CD1c-positive myeloid dendritic cell (primary cell): ENCODE results near the gene BCAR1.
"Not testable (repeated sequence)": the region's sequence is repeated elsewhere in the genome, so short reads cannot be mapped to it uniquely, and the experiment has no call there.

Experiments
- DNase-seq: peaks from one replicate; pipeline ENCODE4 v3.0.0-alpha.2; 2016; ENCODE audit errors: extremely low spot score

Gene BCAR1

DNA sequence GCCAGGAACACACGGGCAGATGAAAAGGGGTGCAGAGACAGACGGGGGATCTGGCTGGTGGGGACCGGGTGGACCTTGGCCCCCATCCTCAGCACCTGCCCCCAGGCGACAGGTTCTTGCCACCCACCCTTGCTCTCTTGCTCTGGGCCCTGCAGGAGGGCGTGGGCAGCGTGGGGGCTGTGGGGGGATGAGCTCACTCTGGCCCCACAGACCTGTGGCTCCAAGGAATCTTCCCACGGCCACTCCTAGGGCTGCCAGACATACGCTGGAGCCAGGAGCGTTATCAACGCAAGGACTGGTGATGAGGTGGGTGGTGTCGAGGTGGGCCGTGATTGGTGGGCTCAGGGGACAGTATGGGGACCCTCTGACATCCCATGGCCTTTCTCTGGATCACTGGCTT is 26.3 kb downstream of the BCAR1 start:
- no peak for DNase-seq

DNA sequence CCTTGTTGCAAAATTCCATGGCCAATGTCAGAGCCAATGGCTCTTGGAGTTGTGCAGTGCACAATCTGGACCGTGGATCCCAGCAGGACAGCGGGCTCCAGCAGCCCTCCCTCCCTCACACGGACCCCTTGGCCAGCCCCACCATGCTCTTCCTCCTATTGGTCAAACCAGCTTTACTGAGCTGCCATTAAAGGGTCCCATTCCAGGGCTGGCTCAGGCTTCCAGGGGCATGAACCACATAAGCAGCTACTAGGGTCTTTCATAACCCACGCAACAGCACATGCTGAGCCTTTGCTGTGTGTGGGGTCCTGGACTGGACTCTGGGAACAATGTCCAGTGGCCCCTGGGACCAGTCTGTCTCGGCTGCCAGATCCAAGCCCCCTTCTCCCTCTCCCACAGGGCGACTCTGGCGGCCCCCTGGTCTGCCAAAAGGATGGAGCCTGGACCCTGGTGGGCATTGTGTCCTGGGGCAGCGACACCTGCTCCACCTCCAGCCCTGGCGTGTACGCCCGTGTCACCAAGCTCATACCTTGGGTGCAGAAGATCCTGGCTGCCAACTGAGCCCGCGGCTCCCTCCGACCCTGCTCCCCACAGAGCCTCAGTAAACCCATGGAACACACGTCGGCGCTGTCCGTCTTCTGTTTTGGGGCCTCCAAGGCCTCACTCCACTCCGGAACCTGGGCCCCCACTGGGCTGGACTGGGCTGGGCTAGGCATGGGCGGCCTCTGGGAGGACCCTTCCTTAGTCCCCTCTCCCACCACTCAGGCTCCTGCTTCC is 26.9 kb downstream of the BCAR1 start:
- no peak for DNase-seq

DNA sequence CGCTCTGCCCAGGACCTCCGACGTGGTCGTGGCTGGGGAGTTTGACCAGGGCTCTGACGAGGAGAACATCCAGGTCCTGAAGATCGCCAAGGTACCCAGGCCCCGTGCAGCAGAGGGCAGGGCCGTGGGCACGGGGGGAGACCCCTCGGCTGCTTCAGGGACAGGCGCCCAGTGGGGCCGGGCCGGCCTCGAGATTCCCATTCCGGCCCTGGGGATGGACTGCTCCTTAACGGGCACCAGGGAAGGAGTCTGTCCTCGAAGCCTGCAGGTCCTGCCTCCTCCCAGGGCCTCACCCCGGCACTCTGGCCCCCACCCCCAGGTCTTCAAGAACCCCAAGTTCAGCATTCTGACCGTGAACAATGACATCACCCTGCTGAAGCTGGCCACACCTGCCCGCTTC is 28.3 kb downstream of the BCAR1 start:
- not testable (repeated sequence) for DNase-seq

DNA sequence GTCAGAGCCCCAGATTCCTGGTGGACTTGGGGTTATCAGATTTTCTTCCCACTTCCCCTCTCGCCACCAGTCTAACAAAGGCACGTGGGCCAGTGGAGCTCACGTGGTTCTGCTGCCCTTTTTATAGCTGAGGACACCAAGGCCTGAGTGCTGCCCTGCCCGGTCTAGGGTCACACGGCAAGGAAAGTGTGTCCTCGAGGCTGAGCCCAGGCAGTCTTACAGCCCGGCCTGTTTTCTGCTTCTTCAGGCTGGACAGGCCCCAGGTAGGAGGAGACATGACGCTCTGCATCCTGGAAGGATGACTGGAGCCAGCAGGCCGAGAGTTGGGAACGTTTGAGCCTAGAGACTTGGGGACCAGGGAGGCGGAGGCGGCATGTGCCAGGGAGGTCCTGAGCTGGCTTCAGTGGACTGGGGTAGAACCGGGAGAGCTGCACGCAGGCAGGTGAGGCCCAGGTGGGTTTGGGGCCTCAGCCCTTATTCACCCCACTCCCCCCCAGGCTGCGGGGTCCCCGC is 29.1 kb downstream of the BCAR1 start:
- peak; percentile 38 for DNase-seq

DNA sequence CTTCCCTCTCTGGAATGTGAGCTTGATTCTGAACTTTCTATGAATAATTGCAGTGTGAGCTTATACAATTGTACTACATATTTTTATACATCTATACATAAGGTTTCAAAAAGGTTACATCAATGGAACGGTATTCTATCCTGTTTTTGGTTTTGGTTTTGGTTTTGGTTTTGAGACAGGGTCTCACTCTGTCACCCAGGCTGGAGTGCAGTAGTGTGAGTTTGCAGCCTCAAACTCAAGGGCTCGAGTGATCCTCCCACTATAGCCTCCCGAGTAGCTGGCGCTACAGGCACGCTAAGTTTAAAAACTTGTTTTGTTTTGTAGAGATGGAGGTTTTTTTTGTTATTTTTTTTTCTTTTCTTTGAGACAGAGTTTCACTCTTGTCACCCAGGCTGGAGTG is 31.6 kb downstream of the BCAR1 start:
- no peak for DNase-seq

DNA sequence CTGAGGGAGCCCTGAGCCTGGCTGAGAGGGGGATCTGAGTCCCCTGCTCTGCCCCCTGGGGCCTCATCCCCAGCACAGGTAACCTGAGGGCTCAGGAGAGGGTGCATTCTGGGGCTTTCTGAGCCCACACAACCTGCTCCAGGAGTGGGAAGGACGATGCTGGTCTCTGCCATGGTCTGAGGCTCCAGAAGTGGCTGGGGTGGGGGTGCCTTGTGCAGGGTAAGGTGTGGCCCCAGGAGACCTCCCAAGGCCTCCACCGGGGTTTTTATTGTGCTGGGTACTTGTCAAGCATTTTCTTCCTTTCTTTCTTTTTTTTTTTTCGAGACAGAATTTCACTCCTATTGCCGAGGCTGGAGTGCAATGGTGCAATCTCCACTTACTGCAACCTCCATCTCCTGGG is 32.3 kb downstream of the BCAR1 start:
- DNase-seq, result no peak

DNA sequence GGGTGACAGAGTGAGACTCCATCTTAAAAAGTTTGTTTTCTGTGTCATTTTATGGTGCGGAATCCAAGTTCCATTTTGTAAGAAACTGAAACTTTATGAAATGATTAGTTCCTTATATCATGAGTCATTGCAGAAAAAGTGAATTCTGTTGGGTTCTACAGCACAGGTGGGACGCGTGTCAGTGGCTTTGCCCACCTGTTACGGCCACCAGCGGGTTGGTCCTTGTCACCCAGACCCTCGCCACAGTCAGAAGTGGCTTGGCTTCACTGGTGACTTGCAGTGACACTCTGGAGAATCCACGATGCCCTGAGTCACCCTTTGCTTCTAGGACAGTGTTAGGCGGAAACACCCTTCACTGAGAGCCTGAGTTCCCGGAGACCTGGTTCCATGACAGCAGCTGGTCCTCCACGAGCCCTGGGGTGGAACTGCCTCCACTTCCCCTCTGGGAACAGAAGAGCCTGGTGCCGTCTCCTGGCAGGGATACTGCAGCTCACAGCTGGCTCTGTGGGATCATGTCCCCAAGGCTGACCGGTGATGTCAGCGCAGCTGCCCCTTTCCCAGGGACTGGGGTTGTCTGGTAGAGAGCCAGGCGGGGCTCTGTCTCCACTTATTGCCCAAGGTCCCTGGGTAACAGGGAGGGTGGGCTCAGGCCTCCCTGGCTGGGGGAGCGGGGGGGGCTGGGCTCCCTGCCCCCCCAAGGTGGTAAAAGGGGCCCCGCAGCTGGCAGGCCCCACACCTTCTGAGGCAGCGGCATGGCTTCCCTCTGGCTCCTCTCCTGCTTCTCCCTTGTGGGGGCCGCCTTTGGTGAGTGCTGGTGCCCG is 33.0 kb downstream of the BCAR1 start, which contains the start of gene CTRB1:
TSS of gene CTRB1 (plus strand) at position 733 of the 821 bp plus-strand sequence. CDS start at position 753, 20 bp downstream.
- DNase-seq, result no peak

DNA sequence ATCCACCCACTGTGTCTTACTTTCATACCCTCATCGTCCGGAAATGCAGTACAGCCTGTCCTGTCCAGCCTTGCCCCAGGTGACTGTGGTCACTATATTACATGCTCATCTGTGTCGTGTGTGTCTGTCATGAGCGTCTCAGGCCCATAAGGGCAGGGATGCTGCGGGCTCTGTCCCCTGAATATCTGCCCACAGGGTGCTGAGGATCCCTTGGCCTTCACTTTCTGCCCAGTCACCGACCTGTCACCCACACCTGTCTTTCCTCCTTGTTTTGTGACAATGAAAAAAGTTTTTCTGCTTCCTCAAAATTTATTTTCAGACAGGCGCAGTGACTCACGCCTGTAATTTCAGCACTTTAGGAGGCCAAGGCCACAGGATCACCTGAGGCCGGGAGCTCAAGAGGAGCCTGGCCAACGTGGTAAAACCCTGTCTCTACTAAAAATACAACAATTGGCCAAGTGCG is 34.0 kb downstream of the BCAR1 start:
- DNase-seq, result no peak

DNA sequence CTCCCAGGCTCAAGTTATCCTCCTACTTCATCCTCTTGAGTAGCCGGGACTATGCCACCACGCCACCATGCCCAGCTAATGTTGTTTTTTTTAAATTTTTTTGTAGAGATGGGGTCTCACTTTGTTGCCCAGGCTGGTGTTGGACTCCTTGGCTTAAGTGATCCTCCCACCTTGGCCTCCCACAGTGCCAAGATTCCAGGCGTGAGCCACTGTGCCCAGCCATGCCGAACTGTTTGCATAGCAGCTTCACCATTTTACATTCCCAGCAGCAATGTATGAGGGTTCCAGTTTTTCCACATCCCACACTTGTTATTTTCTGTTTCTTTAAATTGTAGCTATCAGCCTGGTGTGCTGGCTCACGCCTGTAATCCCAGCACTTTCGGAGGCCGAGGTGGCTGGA is 34.8 kb downstream of the BCAR1 start:
- DNase-seq, result no peak

DNA sequence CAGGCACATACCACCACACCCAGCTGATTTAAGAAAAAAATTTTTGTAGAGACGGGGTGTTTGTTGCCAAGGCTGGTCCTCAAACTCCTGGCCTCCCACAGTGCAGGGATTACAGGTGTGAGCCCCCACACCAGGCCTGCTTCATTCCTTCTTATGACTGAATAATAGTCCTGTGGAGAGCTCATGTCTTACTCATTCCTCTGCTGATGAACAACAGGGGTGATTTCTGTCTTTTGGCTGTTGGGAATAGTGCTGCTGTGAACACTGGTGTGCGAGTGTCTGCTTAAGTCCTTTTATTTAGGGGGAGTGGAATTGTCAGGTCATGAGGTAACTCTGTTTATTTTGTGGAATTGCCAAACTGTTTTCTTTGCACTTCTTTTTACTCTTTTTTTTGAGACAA is 35.3 kb downstream of the BCAR1 start:
- DNase-seq, result no peak

DNA sequence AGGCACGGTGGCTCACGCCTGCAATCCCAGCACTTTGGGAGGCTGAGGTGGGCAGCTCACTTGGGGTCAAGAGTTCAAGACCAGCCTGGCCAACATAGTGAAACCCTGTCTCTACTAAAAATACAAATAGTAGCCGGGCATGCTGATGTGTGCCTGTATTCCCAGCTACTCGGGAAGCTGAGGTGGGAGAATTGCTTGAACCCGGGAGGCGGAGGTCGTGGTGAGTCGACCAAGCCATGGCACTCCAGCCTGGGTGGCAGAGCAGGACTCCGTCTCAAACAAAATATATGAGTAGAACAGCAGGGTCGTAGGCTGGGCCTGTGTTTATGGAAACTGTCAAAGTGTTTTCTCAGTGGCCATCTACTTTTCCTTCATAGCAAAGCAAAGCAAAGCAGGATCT is 40.1 kb downstream of the BCAR1 start:
- DNase-seq, result not testable (repeated sequence)

DNA sequence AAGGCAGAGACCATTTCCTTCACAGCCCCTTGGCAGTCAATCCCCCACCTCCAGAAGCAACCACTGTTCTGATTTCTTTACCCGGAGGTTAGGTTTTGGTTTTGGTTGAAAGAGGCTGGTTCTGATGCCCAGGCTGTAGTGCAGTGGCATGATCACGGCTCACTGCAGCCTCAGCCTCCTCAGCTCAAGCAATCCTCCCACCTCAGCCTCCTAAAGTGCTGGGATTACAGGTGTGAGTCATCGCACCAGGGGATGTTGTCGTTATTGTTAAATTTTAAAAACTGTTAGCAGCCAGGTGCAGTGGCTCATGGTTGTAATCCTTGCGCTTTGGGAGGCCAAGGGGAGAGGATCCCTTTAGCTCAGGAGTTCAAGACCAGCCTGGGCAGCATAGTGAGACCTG is 41.5 kb downstream of the BCAR1 start:
- DNase-seq, result no peak

DNA sequence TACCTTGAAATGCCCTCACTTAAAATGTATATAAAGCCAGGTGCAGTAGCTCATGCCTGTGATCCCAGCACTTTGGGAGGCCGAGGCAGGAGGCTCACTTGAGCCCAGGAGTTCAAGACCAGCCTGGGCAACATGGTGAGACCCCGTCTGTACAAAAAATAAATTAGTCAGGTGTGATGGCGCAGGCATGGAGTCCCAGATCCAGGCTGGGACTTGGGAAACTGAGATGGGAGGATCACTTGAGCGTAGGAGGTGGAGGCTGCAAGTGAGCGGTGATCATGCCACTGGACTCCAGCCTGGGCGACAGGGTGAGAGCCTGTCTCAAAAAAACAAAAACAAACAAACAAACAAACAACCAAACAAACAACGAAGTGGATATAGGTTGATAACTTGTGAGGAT is 41.9 kb downstream of the BCAR1 start:
- DNase-seq, result not testable (repeated sequence)

DNA sequence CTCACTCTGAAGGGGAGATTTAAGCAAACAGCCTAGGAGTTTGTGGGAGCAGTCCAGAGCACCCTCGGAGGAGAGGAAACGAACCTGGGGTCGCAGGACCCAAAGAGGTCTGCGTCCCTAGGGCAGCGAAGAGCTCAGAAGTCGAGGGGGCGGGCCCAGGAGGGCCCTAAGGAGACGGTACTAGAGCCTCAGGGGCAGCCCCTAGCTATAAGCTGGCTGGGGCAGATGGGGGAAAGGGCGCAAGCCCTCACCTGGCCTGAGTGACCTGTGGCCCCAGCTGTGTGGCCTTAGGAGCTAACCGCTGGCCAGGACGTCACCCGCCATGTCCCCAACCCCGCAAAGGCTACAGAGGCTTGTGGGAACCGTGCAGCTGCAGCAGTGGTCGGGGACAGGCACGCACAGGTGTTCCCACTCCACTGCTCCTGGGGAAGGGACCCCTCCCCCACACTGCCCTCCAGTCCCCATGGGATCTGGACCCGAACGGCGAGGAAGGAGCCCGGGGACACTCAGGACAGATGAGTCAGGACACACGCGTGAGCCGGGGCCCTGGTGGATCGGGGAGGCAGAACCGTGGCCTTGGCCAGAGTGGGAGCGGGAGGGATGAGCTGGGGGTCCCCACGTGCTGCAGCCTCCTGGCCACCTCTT is 42.4 kb downstream of the BCAR1 start:
- DNase-seq, result no peak

DNA sequence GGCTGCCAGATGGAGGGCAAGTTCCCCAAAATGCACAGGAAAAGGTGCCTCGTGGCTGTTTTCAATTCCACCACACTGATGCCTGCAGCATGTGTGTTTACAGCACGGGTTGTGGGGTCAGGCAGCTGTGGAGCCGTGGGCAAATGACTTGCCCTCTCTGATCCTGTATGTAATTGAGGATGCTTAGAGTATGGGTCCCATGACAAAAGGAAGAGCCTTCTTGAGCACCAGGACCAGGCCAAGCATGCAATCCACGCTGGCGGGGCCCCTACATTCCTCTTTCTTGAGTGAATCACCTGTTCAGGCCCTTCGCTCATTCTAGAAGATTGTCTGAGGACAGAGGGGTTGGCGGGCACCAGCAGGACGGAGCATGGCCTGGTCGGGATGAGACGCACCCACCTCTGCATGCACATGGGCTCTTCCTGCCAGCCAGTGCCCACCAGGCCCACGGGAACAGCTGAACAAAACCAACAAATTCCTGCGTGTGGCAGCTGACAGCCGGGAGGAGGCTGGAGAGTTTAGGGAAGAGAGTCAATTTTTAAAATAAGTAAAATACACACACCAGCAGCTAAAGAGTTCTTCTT is 43.1 kb downstream of the BCAR1 start:
- DNase-seq, result no peak

DNA sequence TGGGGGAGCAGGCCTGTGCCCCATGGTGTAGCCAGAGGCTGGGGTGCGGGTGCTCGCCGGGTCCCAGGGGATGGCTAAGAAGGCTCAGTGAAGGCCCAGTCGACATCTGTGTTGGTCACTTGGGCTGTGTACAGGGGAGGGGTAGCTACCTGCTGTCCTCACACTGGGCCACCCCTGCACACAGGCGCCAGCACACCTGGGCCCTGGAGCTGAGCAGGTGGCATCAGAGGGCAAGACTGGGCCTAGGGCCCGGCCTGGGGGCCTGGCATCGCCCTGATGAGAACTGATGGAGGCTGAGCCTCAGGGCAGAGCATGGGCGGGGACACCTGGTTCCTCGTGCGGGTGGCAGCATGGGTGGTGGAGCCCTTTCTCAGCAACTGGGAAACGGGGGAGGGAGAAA is 43.6 kb downstream of the BCAR1 start:
- no peak for DNase-seq

DNA sequence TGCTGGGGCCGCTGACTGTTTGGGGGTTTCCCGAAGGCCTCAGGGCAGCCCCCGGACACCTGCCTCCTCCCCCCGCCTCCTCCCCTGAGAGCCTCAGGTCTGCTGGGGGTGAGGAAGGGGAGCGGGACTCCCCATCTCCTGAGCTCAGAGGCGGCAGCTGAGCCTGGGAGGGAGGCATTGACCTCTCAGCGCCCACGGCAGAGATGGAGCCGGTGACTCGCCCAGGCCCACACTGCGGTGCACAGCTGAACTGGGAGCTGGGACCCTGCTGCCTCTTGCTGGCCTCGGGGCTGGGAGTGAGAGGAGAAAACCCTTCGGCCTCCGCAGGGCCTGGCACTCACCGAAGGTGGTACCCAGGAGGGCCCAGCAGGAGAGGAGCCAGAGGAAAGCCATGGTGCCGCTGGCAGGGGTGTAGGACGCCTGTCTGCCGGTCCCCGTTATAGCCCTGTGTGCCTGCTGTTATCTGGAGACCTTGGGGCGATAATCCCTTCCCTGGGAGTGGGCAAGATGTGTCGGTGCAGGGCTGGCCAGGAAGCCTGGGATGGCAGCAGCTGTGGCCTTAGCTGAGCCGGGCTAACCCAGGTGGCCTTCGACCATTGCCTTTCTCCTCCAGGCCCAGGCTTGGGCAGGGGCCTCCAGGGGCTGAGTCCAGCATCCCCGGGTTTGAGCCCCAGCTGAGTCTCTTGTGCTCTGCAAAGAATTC is 44.5 kb downstream of the BCAR1 start, which contains the start of gene CTRB2:
TSS of gene CTRB2 (minus strand) at position 413 of the 703 bp plus-strand sequence. CDS start at position 393, 20 bp downstream.
- no peak for DNase-seq

DNA sequence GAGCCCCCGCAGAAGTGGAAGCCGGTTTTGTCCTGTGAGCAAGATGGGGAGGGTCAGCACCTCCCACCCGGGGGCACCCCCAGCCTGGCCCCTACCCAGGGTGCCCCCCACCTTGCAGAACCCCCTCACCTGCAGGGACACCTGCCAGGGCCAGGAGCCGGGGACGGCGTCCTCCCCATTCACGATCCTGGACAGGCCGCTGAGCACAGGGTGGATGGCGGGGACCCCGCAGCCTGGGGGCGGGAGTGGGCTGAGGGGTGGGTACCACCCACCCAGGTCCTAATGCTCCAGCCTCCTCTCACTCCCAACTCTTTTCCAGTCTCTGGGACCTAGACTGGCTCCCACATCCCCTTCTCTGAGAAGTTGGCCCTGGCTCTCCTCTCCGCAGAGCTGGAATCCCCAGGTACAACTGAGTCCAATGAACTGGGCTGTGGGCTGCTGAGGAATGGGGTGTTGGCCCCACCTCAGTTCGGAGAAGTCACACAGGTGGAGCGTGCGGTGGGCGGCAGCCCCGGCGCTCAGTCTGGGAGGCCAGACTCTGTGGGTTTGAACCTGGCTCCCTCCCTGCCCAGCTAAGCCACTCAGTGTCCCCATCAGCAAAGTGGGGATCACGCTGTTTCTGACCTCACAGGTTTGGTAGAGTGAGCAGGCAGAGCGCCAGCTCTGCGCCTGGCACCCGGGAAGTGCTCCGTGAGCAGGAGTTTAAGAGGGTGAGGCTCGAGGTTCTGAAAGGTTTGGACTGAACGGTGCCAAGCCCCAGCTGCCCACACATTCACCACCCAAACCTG is 45.3 kb downstream of the BCAR1 start:
- not testable (repeated sequence) for DNase-seq

DNA sequence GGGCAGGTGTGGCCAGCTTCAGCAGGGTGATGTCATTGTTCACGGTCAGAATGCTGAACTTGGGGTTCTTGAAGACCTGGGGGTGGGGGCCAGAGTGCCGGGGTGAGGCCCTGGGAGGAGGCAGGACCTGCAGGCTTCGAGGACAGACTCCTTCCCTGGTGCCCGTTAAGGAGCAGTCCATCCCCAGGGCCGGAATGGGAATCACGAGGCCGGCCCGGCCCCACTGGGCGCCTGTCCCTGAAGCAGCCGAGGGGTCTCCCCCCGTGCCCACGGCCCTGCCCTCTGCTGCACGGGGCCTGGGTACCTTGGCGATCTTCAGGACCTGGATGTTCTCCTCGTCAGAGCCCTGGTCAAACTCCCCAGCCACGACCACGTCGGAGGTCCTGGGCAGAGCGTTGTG is 46.0 kb downstream of the BCAR1 start:
- not testable (repeated sequence) for DNase-seq

DNA sequence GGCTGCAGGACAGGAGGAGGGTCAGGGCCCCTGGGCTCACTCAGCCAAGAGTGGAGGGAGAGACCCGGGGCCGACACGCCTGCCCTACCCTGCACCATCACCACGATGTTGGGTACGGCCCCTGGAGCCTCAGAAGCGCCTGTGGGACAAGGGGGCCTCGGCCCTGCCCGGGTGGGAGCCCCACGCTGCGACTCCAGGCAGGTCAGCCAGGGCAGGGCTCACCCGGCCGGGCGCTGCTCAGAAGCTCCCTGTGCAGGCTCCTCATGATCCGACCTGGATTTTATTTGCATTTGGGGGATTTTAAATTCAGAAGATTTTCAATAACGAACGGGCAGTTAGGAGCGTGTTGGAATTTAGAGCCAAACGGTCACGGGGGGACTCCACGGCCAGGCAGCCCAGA is 46.5 kb downstream of the BCAR1 start:
- DNase-seq, result not testable (repeated sequence)
